Measurements from ENCODE around the gene CCDC138.

DNA sequence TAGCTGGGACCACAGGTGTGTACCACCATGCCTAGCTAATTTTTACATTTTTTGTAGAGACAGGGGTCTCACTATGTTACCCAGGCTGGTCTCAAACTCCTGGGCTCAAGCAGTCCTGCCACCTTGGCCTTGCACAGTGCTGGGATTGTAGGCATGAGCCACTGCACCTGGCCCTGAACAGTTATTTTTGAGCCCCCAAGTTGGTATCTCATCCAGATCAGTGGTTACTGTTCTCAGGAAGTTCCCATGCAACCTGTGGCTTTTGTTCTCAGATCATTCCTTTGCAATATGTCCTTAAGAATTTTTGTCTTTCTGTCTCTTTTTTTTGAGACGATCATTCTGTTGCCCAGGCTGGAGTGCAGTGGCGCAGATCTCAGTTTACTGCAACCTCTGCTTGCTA is 7.7 kb upstream of the CCDC138 start:
- TF ChIP-seq, protein P1, sequence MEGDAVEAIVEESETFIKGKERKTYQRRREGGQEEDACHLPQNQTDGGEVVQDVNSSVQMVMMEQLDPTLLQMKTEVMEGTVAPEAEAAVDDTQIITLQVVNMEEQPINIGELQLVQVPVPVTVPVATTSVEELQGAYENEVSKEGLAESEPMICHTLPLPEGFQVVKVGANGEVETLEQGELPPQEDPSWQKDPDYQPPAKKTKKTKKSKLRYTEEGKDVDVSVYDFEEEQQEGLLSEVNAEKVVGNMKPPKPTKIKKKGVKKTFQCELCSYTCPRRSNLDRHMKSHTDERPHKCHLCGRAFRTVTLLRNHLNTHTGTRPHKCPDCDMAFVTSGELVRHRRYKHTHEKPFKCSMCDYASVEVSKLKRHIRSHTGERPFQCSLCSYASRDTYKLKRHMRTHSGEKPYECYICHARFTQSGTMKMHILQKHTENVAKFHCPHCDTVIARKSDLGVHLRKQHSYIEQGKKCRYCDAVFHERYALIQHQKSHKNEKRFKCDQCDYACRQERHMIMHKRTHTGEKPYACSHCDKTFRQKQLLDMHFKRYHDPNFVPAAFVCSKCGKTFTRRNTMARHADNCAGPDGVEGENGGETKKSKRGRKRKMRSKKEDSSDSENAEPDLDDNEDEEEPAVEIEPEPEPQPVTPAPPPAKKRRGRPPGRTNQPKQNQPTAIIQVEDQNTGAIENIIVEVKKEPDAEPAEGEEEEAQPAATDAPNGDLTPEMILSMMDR (IDR thresholded peaks at IDR 0.05), result no peak
- TF ChIP-seq POLR2A (IDR thresholded peaks at IDR 0.05), result no peak
